Measurements from ENCODE around the gene ZEB2.

DNA sequence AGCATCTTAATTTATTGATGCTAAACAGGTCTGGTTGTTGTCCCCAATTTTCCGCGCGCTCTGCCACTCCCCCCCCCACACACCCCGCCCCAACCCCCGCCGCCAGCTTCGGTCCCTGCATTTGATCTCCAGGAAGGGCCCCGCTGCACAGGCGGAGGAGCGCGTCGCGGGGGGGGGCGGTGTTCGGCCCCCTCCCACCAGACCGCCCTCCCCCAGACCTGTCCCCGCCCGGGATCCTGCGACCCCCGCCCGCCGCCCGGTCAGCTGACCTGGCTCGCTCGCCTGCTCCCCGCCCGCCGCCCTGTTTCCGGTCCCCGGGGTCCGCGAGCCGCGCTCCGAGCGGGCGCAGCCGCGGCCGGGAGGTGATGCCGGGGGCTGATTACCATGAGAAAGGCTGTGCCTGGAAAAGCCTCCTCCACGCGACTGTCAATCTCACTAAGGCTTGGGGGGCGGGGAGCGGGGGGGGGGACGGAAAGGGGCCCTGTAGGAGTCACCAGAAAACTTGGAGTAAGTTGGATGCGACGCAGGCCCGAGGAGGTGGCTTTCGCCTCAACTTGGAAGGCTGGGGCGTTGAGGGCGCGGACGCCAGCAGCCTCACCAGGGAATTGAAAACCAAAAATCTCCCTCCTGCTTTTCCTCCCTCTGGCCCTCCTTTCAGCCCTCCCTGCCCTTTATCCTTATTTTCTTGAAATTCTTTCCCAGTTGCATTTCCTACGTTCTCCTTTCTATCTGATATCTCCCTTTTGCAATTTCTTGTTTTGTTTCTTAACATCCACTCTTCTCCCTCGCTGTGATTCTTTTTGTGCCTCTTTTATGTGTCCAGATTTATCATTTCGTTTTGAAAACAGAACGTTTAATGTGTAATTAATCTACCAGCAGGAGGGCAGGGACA lies 4.4 kb upstream of the ZEB2 start:
- no peak for TF ChIP-seq EP300 (IDR thresholded peaks at IDR 0.05)
- TF ChIP-seq, protein P1, sequence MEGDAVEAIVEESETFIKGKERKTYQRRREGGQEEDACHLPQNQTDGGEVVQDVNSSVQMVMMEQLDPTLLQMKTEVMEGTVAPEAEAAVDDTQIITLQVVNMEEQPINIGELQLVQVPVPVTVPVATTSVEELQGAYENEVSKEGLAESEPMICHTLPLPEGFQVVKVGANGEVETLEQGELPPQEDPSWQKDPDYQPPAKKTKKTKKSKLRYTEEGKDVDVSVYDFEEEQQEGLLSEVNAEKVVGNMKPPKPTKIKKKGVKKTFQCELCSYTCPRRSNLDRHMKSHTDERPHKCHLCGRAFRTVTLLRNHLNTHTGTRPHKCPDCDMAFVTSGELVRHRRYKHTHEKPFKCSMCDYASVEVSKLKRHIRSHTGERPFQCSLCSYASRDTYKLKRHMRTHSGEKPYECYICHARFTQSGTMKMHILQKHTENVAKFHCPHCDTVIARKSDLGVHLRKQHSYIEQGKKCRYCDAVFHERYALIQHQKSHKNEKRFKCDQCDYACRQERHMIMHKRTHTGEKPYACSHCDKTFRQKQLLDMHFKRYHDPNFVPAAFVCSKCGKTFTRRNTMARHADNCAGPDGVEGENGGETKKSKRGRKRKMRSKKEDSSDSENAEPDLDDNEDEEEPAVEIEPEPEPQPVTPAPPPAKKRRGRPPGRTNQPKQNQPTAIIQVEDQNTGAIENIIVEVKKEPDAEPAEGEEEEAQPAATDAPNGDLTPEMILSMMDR (IDR thresholded peaks at IDR 0.05), result no peak

Data from stomach (tissue), 4 donors.